Measurements from ENCODE around the gene IDH3B.
"Not testable (repeated sequence)": the region's sequence is repeated elsewhere in the genome, so short reads cannot be mapped to it uniquely, and the experiment has no call there.

IDH3B gene

GRCh38 chr20:2694519-2694918, 30.5 kb upstream of the IDH3B start:
- no peak for DNase-seq (ENCODE audit: low read depth in 2 of 2)

- no peak for DNase-seq (ENCODE audit: low read depth in 2 of 2)
These were observed 30.0 kb upstream of the IDH3B start for GRCh38 chr20:2694008-2694471.

- DNase-seq (ENCODE audit: low read depth in 2 of 2): peak in 1 of 2 donors; percentile 41
These were observed 29.4 kb upstream of the IDH3B start for GRCh38 chr20:2693286-2694007.

- DNase-seq (ENCODE audit: low read depth in 2 of 2): no peak
These were observed 28.9 kb upstream of the IDH3B start for GRCh38 chr20:2692886-2693285.

GRCh38 chr20:2692036-2692885, 28.2 kb upstream of the IDH3B start, which contains the start of gene EBF4:
TSS of gene EBF4 (plus strand) at chr20:2692780. CDS start at chr20:2693646, 866 bp downstream.
- DNase-seq (ENCODE audit: low read depth in 2 of 2): no peak

GRCh38 chr20:2691663-2692035, 27.6 kb upstream of the IDH3B start:
- DNase-seq (ENCODE audit: low read depth in 2 of 2): no peak

- no peak for DNase-seq (ENCODE audit: low read depth in 2 of 2)
These were observed 27.1 kb upstream of the IDH3B start for GRCh38 chr20:2691127-2691526.

- no peak for DNase-seq (ENCODE audit: low read depth in 2 of 2)
These were observed 26.7 kb upstream of the IDH3B start for GRCh38 chr20:2690718-2691117.

- DNase-seq (ENCODE audit: low read depth in 2 of 2): no peak
These were observed 26.2 kb upstream of the IDH3B start for GRCh38 chr20:2690213-2690612.

GRCh38 chr20:2688041-2688591, 24.1 kb upstream of the IDH3B start:
- DNase-seq (ENCODE audit: low read depth in 2 of 2): peak; percentile 55 to 62

- no peak for DNase-seq (ENCODE audit: low read depth in 2 of 2)
These were observed 23.5 kb upstream of the IDH3B start for GRCh38 chr20:2687514-2687913.

GRCh38 chr20:2684817-2685216, 20.8 kb upstream of the IDH3B start:
- not testable (repeated sequence) for DNase-seq (ENCODE audit: low read depth in 2 of 2)

GRCh38 chr20:2682040-2682439, 18.0 kb upstream of the IDH3B start:
- DNase-seq (ENCODE audit: low read depth in 2 of 2): not testable (repeated sequence)

GRCh38 chr20:2680046-2680445, 16.0 kb upstream of the IDH3B start:
- no peak for DNase-seq (ENCODE audit: low read depth in 2 of 2)

GRCh38 chr20:2673453-2673852, 9.4 kb upstream of the IDH3B start:
- no peak for DNase-seq (ENCODE audit: low read depth in 2 of 2)

- DNase-seq (ENCODE audit: low read depth in 2 of 2): no peak
These were observed 8.4 kb upstream of the IDH3B start for GRCh38 chr20:2672446-2672845.

- DNase-seq (ENCODE audit: low read depth in 2 of 2): no peak
These were observed 8.0 kb upstream of the IDH3B start for GRCh38 chr20:2671977-2672376.

- no peak for DNase-seq (ENCODE audit: low read depth in 2 of 2)
These were observed 591 bp downstream of the IDH3B start for GRCh38 chr20:2663364-2663886.

GRCh38 chr20:2659547-2659946, 4.5 kb downstream of the IDH3B start:
- DNase-seq (ENCODE audit: low read depth in 2 of 2): no peak

GRCh38 chr20:2658414-2659354, 5.3 kb downstream of the IDH3B start:
- no peak for DNase-seq (ENCODE audit: low read depth in 2 of 2)

- no peak for DNase-seq (ENCODE audit: low read depth in 2 of 2)
These were observed 6.3 kb downstream of the IDH3B start for GRCh38 chr20:2657674-2658073.

All from activated CD8-positive, alpha-beta memory T cell treated with anti-CD3 and anti-CD28 coated beads for 4 hours (primary cell).